Activated CD8-positive, alpha-beta memory T cell treated with anti-CD3 and anti-CD28 coated beads, Interleukin-2, amount 50 U/mL, for 24 hours (primary cell): ENCODE results near the gene FSHB.
"Not testable (repeated sequence)": the region's sequence is repeated elsewhere in the genome, so short reads cannot be mapped to it uniquely, and the experiment has no call there.

Experiments used
- DNase-seq: peaks from one replicate; pipeline ENCODE4 v3.0.0-alpha.2; 2020; ENCODE audit errors: extremely low read depth

FSHB gene

DNA sequence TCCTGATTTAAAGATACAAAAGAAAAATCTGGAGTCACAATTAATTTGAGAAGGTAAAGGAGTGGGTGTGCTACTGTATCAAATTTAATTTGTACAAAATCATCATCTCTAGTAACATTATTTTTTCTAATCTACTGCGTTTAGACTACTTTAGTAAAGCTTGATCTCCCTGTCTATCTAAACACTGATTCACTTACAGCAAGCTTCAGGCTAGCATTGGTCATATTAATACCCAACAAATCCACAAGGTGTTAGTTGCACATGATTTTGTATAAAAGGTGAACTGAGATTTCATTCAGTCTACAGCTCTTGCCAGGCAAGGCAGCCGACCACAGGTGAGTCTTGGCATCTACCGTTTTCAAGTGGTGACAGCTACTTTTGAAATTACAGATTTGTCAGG, at the start of gene FSHB:
Gene FSHB (plus strand): TSS at position 301 of the 400 bp plus-strand sequence. CDS start 889 bp downstream, outside the sequence.
- no peak for DNase-seq

DNA sequence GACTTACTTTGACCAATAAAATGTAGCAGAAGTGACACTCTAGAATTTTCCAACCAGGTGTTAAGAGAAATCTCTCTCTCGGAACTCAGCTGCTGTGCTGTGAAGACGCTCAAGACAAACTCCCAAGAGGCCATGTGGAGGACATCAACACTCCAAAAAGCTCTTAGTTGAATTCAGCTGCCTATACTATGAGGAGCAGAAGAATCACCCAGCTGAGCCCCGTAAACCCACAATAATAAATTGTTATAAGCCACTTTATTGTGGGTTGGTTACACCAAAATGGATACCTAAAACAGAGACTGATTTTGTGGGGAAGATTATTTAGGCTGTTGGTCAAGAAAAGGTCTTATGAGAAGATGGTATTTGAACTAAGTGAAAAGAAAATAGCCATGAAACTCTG, 44.1 kb upstream of the FSHB start:
- no peak for DNase-seq

DNA sequence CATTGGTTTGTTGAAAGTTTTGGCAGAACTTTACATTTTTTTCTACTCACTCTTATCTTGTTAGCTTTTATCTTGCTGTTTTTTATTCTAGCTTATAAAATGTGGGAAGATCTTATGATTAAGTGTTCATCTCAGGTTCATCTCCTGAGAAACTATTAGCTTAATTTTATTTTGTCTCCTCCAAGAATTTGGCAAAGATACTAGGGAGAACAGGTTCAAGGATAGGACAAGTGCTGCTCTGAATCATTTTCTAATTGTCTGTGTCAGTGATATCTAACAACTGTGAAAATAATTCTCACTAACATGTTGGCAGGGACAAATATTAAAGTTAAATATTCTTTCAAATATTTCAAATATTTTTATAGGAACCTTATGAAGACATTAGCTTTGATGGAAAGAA, 38.2 kb upstream of the FSHB start:
- DNase-seq: no peak

DNA sequence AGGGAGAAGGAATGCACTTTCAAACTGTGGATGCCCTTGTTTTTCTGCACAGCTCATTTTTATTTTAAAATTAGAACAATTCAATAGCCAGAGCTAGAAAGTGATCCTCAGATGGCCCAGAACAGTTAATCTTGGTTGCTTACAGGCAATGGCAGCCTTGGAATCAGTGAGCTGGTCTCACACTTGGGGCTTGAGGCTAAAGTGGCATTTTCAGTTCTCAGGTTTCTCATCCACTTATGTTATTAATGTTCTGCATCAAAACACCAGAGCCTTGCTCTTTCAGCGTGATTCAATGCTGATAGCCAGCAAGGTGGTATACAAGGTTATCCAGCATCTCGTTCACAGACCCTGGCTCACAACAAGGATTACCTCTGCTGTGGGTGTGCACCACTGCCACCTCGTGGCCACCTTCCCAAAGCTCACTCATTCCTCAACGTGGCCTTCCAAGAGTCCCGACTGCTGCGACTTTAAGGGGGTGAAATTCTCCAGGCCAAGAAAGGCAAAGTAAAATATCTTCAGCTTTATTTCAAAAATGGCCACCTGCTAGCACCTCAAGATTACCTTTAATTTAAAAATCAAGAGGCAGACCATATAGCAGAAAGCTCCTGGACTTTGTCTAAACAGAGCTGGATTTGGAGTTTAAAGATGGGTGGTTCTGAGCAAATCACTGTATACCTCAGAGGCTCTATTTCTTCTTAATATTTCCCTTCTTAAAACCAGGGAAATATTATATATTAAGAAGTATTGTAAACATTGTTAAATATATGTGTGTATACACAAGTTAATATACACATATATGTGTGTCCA, 34.2 kb upstream of the FSHB start:
- DNase-seq: no peak

DNA sequence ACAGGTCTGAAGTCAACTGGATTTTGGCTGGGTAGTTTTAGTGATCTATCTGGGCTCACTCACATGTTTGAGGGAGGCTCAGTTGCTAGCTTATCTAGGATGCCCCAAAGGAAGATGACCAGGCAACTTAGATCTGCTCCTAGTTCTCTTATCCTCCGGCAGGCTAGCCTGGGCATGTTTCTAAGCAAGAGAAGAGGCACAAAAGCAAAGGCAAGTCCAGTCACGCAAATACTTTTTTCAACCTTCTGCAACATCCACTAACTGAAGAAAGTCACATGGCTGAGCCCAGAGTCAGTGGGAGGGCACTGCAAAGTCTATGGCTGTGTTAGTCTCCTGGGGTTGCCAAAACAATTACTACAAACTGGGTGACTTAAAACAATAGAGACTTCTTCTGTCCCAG, 32.9 kb upstream of the FSHB start:
- no peak for DNase-seq

DNA sequence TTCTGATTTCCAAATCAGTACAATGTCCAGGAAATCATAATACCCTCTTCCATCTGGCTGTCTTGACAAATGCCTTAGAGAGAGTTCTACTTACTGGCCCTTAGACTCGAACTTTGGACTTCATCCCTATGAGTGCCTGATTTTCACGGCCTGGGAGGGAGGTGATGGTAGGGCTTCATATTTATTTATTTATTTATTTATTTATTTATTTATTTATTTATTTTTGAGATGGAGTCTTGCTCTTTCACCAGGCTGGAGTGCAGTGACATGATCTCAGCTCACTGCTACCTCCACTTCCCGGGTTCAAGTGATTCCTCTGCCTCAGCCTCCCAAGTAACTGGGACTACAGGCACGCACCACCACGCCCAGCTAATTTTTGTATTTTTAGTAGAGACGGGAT, 27.8 kb upstream of the FSHB start:
- not testable (repeated sequence) for DNase-seq

DNA sequence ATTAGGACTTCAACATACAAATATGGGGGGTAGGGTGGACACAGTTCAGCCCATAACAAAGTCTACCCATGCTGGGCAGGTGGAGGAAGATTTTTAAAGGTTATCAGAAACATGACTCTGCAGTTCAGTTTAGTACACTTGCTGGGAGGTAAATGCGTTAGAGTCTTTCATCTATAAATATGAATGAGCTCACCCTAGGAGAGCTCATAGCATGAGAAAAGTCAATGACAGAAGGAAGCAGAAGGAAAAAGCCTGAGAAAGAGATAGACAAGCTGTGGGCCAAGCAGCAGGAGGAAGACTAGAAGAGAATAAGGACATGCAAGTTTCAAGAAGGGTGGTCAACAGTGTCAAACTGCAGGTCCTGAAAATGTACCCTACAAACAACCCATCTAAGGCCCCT, 27.0 kb upstream of the FSHB start:
- DNase-seq: no peak

DNA sequence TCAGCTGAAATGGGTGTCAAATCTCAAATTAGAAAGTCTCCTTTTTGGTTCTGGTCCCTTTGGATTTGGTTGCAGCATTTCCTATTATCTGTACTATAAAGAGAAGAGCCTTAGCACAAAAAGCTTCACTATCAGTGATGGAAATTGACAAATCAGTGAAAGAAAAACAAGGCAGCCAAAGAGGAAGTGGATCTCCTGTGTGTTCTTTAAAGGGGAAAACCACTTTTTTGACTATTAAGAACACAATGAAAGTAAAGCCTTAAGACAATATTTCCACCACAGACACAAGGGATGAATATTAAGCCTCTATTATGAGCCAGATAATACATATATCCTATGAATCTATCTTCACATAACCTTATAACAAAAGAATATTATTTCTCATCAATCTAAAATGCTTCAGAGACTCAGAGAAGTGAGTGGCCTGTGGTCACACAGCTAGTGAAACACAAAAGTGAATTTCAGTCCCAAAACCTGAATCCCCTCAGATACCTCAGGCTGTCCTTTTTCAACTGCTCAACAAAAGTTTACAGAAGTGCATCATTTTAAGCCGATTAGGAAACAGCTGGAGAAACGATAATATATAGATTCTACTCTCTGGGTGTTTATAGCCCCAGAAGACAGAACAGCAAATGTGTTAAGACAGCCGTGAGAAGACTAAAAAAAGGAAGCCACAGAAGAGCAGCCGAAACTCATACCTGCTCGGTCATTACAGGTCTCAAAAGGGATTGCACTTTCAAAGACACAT, 24.4 kb upstream of the FSHB start:
- DNase-seq: no peak

DNA sequence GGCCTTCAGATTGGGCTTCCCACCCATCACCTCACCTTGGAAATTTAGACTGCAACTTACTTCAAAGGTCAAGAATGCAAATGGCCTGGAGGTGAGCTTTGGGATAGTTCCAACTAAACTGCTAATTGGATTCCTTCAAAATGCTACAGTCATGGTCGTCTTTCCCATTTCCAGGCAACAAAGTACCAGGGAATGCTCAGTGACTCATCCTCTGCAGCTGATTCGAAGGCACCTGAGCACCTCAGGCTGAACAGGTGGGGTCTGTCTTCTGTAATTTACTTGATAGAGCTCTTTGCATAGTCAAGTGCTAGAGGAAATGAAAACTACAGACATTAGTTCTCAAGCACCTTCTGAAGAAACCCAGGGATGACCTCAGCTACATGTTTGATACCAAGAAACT, 20.5 kb upstream of the FSHB start:
- DNase-seq: no peak

DNA sequence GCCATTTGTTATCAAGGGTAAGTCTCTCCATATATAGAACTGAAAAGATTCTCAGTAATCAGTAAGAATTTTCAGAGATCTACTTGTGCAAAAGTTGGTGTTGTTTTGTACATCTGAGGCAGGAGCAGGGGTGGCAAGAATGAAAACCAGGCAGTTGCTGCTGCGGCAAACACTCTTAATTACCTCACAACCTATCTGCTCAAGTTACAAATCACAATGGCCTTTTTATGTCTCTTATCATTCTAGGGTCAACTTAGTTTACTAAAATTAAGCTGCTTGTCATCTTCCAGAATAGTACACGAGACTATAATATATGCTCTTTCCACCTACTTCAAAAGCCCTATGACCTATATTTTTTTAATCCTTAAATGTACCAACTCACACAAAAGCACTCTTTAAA, 14.3 kb upstream of the FSHB start:
- no peak for DNase-seq

DNA sequence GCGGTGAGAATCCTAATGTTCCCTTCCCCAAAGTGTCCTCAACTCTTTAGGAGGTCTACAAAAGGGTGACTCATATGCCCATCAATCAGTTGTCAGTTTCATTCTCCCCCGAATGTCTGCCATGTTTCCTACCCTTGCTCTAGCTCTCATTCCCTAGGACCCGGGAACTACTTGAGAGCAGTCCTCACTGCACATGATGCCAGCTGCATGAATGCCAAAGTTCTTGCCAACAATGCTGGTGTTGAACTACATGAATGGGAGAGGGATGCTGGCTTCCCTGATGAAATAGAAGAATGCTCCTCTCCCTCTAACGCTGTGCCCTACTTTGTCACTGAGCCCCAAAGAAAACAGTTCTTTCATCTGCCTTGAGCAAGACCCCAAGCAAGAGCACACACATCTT, 12.5 kb upstream of the FSHB start:
- no peak for DNase-seq

DNA sequence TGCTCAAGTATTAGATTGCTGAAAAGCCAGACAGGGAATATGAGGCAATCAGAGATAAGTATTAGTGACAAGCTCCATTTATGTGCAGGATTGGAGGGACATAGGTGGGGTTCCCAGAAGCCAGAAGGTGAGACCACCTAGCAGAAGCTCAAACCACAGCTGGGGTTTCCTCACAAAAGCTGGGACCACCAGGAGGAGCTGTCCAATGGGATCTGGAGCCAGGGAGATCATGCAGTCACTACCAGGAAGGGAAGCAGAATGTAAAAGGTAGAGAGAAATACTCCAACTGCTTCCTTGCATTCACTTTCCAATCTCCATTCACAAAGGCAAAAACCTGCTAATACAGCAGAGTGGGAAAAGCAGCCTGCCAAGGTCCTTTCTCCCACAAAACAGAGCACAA, 5.2 kb upstream of the FSHB start:
- no peak for DNase-seq

DNA sequence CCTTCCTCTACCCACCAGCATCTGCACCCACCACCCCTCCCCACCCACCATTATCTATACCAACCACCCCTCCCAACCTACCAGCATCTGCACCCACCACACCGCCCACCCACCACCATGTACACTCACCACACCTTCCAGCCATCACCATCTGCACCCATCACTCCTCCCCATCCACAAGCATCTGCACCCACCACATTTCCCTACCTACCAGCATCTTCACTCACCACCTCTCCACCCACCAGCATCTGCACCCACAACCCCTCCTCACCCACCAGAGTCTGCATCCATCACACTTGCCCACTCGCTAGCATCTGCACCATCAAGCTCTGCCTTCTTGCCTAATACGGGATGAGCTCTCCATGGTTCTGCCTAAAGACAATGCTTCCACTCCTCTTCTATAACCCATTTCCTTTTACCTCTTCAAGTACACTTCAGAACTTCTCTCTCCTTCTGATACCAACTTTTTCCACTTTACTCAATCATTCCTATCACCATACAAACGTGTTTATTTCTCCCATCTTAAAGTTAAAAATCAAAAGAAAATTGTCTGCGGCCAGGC, 2.4 kb upstream of the FSHB start:
- DNase-seq: no peak

DNA sequence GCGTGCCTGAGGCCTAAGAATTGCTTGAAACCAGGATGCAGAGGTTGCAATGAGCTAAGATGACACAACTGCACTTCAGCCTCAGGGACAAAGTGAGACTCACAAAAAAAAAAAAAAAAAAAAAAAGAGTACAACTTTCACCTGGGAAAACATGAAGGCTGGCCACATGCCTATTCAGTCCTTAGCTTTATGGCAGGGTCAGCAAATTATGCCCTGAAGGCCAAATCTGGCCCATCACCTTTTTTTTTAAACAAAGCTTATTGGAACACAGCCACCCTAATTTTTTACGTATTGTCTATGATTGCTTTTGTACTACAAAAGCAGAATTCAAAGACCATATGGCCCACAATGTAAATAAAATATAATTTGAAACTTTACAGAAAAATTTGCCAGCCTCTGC, 8.2 kb downstream of the FSHB start:
- no peak for DNase-seq

DNA sequence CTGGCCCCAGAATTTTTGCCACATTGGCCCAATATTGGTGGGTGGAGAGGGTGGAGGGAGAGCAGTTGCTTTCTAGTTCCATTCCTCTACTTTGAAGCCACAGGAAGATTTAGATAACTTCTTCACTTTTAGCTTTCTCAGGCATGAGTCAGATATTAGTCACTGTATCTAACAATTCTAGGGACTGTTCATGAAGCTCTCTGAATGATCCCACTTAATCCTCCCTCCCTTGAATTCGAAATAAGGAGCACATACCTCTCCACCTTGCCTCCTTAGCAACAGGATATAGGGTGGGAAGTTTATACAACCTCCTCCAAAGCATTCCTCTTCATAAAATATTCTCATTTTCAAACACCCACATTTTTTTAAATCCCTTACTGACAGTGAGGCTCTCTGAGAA, 13.5 kb downstream of the FSHB start:
- no peak for DNase-seq

DNA sequence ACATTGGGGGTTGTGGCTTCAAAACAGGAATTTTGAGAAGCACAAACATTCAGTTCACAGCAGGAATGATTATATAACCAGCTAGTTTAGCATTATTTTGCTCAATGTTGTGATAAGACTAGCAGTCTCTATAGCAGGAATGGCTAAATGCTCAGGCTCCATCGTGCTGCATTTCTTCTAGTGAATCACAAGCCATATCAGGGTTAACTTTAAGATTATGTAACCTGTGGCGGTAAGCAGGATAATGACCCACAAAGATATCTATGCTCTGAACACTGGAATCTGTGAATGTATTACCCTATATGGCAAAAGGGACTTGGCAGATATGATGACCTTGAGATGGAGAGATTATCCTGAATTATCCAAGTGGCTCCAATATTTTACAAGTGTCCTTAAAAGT, 14.8 kb downstream of the FSHB start:
- DNase-seq: no peak

DNA sequence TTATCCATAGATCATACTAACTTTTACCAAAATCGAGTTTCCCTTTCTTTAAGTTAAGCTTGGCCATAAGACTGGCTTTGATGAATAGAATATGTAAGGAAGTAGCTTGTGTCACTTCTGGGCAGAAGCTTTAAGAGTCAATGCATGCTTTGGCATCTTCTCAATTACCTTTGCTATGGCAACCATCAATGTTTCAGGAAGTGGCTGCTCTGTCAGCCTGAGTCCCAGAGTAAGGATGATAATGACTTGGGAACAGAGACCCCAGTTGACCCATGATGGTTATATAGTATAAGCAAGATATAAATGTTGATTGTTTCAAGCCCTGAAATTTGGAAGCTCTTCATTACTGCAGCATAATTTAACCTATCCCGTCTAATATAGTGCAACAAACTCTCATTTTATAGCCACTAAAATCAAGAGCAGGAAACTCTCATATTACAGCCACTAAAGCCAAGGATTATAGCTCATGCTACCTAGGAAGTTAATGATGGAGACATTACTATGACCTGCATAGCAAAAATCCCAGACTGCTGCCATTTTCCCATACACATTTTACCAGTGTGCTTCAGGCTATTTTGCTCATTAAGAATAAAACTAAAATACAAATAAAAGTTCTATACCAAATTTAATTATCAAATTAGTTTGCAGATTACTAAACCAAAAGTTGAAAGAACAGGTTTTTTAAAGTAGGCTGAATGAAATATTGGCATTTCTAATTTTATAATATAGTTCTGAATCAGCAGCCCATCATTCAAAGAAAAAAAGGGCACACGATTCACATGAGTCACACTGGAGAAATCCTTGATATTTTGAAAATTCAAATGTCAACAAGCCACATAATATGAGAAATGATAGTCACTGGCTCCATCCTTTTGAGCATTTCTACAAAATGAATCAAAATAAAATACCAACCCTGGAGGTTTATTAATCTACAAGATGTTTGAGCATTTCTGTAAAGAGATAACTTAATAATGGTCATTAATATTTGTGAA, 23.8 kb downstream of the FSHB start:
- DNase-seq: no peak

DNA sequence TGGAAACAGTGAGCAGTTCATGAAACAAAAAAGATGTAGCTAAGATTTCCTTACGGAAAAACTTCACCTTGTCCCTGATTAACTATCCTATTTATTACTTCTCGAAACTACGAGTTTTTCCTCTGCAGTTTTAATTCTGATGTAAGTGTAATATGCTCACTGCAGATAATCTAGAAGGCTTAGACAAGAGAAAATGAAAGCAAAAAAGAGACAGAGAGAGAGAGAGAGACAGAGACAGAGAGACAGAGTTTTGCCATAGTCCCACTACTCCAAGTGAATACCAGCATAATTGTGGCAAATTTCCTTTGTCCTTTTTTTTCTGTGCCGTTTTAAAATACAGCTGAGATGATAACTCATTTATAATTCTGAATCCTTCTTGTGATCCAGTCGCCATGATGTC, 24.8 kb downstream of the FSHB start:
- no peak for DNase-seq

DNA sequence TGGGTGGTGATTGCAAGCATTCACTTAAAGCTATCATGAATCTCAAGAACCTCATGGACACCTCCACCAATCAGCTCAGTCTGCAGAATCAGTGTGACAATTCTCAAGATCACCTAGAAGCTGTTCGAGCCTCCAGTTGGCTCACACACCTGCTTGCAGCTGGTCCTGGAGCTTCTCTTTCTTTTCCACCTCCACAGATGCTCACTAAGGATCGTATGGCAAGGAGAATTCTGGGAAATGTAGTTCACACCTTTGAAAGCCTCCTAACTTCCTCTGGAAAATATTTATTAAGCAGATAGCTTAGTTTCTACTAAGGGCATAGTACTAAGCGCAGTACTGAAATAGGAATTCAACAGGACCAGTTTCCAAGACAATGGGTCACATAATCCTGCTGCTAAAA, 26.2 kb downstream of the FSHB start:
- no peak for DNase-seq

DNA sequence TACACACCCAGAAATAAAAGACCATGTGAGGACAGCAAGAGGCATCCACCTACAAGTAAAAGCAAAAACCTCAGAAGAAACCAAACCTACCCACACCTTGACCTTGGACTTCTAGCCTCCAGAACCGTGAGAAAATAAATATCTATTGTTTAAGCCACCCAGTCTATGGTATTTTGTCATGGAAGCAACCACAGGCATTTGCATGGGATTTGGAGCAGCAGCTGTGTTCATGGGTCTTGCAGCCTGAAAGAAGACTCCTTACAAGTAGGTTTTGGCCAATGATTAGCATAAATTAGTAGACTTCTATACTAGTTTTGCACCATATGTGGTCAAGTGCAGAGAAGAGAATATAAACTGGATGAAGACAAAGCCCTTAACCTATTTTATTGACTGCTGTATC, 27.9 kb downstream of the FSHB start:
- DNase-seq: no peak

DNA sequence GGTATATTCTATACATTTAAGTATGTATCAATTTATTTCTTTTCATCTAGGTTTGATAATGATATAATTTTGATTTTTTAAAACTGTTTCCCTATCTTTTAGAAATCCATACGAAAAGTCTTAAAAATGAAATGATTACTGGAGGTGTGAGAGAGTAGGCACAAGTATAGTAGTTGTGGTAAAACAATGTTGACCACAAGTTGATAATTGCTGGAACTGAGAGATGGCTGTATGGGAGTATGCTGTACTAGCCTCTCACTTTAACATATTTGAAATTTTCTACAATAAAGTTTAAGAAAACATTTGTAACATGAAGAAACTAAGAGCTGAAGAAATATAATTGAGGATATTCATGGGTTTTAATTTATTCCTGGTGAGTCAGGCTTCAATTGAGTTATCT, 30.0 kb downstream of the FSHB start:
- no peak for DNase-seq

DNA sequence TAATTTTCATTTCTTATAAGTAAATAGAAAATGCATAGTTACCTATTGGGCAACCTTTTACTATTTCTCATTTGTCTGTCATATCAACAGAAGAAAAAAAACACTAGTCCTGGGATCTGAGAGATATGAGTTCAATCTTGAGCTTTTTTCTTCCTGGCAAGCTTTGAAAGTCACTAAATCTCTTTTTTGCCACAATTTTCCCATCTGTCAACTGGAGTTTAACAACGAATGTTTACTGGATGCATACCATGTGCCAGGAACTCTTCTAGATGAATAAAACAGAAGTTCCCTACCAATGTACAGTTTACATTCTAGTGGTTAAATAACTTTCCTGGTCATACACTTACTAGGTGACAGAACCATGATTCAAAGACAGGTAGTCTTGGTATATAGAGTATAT, 31.0 kb downstream of the FSHB start:
- DNase-seq: no peak
